Uterus (tissue), 4 donors: Measurements from ENCODE around the gene LRP1. TPM values are rescaled to one million over a fixed set of nuclear protein-coding genes. Genes with fewer than 3 reads are reported as not detected.

Experiments used
- DNase-seq, 2 donors: peaks; one replicate each; pipeline ENCODE4 v3.0.0-alpha.2; 2019 to 2020
- H3K27ac ChIP-seq, 2 donors: fragments of 200-600 bp; sonication (generic); 1 replicate in 1 of 2; 2 replicates in 1 of 2; pipeline ENCODE4 v1.5.1; 2016 to 2018
- H3K27me3 ChIP-seq, 2 donors: fragments of 200-600 bp; sonication (generic); one replicate each; pipeline ENCODE4 v1.5.1; 2018 to 2019; ENCODE audit warnings: control low read depth in 1 of 2
- H3K36me3 ChIP-seq, 2 donors: fragments of 200-600 bp; sonication (generic); one replicate each; pipeline ENCODE4 v1.5.1; 2019; ENCODE audit warnings: control low read depth in 1 of 2
- H3K4me1 ChIP-seq, 2 donors: fragments of 200-600 bp; sonication (generic); one replicate each; pipeline ENCODE4 v1.5.1; 2018 to 2019; ENCODE audit warnings: control low read depth in 1 of 2
- H3K4me3 ChIP-seq, 2 donors: fragments of 200-600 bp; sonication (generic); 1 replicate in 1 of 2; 2 replicates in 1 of 2; pipeline ENCODE4 v1.5.1; 2018 to 2019; ENCODE audit warnings: mild to moderate bottlenecking in 1 of 2
- H3K9me3 ChIP-seq, 2 donors: fragments of 200-600 bp; sonication (generic); one replicate each; pipeline ENCODE4 v1.5.1; 2019; ENCODE audit warnings: control low read depth in 1 of 2
- CTCF ChIP-seq, 4 experiments: fragments of 200-600 bp in 2 of 4; fragments of 450-650 bp in 2 of 4; sonication (generic) in 2 of 4; IDR thresholded peaks; one replicate each; pipeline ENCODE4 v1.5.1; 2016 to 2019; ENCODE audit warnings: antibody characterized with exemption in 4 of 4, mild to moderate bottlenecking in 2 of 4, moderate library complexity in 1 of 4
- POLR2A ChIP-seq, 2 donors: fragments of 450-650 bp; IDR thresholded peaks; one replicate each; pipeline ENCODE4 v1.6.1; 2016; ENCODE audit warnings: antibody characterized with exemption in 2 of 2, mild to moderate bottlenecking in 1 of 2, moderate library complexity in 1 of 2
- intact Hi-C: fragments of 100-400 bp; cut with DNase I; formaldehyde crosslinking; loops from one replicate; pipeline ENCODE4 v1.15.1; 2023; ENCODE audit warnings: low total_unique reads
- total RNA-seq, 4 donors: library from RNA; depleted of rRNA in 3 of 4; stranded (reverse); fragments of >200 nt in 3 of 4; gene quantifications; one replicate each; pipeline versions ENCODE4 v1.1.0 to v1.2.4, GENCODE V29; 2014 to 2023
- donor health status: DM: yes; HTN: yes; CAD: no.

The LRP1 gene
- total RNA-seq, 4 donors from 2014 or later = 164 to 507 (median 318) TPM

DNA sequence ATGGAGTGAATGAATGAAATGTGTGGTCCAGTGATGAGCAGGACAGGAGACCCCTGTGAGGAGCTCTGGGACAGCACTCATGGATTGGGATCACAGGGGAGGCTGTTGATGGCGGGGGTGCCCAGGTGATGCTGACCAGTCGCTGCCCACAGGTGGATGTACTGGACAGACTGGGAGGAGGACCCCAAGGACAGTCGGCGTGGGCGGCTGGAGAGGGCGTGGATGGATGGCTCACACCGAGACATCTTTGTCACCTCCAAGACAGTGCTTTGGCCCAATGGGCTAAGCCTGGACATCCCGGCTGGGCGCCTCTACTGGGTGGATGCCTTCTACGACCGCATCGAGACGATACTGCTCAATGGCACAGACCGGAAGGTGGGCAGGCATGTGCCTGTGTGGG, 32.5 kb downstream of the LRP1 start:
- Histone ChIP-seq H3K4me1 (no peaks in the 10 kb centered on the region), H3K36me3 (no peaks in the 10 kb centered on the region), H3K4me3 (no peak overlapping the region), H3K27ac (no peak overlapping the region), H3K27me3 (no peaks in the 10 kb centered on the region), H3K9me3 (no peaks in the 10 kb centered on the region)
- DNase-seq = no peak
- intact Hi-C loops = no loop called here
- TF ChIP-seq CTCF (IDR thresholded peaks at IDR 0.05) = no peak
- TF ChIP-seq POLR2A (IDR thresholded peaks at IDR 0.05) = no peak

- Histone ChIP-seq H3K9me3 (no peaks in the 10 kb centered on the region), H3K4me3 (no peak overlapping the region), H3K36me3 (no peaks in the 10 kb centered on the region), H3K27me3 (no peaks in the 10 kb centered on the region), H3K27ac (no peak overlapping the region), H3K4me1 (no peaks in the 10 kb centered on the region)
- TF ChIP-seq CTCF (IDR thresholded peaks at IDR 0.05) = no peak
- TF ChIP-seq POLR2A (IDR thresholded peaks at IDR 0.05) = no peak
- DNase-seq = no peak
- intact Hi-C loops = no loop called here
Measured at GRCh38 chr12:57161491-57161890, 33.2 kb downstream of the LRP1 start.

DNA sequence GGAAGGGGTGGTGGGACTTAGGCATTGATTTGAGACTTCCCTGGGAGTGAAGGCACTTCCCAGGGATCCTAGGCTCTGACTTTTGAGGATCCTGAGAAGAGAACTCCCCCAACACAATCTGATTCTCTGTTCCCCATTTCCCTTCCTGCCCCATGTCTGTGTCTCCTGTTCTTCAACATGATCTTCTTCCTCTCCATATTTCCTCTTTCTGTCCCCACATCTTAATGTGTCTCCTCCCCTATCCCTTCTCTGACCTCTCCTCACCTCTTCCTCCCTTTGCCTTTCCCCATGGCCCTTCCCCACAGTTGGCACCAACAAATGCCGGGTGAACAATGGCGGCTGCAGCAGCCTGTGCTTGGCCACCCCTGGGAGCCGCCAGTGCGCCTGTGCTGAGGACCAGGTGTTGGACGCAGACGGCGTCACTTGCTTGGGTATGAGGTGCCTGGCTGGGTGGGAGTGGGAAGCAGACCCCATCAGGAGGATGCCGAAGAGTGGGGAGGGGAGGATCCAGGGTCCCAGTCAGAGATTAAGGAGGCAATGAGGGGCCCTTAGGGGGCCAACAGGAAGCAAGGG, 34.4 kb downstream of the LRP1 start:
- TF ChIP-seq CTCF (IDR thresholded peaks at IDR 0.05) (no peak), POLR2A (IDR thresholded peaks at IDR 0.05) (no peak)
- Histone ChIP-seq H3K9me3 (no peaks in the 10 kb centered on the region), H3K27ac (no peak overlapping the region), H3K27me3 (no peaks in the 10 kb centered on the region), H3K4me1 (no peaks in the 10 kb centered on the region), H3K4me3 (no peak overlapping the region), H3K36me3 (no peaks in the 10 kb centered on the region)
- intact Hi-C loops = no loop called here
- no peak for DNase-seq

DNA sequence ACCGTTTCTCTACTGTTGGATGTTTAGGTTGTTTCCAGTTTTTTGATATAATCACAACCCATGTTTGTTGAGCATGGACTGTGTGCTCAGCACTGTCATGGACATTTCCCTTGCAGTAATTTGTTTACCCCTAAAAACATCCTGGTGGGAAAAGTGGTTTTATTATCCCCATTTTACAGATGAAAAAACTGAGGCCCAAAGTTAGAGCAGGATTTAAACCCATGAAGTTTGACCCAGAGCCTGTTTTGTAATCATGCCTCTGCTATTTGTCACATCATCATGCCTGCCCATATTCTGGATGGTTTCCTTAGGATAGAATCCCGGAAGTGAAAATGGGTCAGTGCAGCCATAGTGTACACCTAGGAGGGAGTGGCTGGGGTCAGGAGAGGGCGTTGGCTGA, 36.2 kb downstream of the LRP1 start:
- Histone ChIP-seq H3K36me3 (no peaks in the 10 kb centered on the region), H3K27me3 (no peaks in the 10 kb centered on the region), H3K27ac (no peak overlapping the region), H3K4me3 (no peak overlapping the region), H3K4me1 (no peaks in the 10 kb centered on the region), H3K9me3 (no peaks in the 10 kb centered on the region)
- no peak for TF ChIP-seq POLR2A (IDR thresholded peaks at IDR 0.05)
- intact Hi-C loops = no loop called here
- no peak for DNase-seq

- Histone ChIP-seq H3K4me3 (no peak overlapping the region), H3K27me3 (no peaks in the 10 kb centered on the region), H3K4me1 (no peaks in the 10 kb centered on the region), H3K9me3 (no peaks in the 10 kb centered on the region), H3K27ac (no peak overlapping the region), H3K36me3 (no peaks in the 10 kb centered on the region)
- DNase-seq = no peak
- intact Hi-C loops = no loop called here
- TF ChIP-seq POLR2A (IDR thresholded peaks at IDR 0.05) = no peak
- TF ChIP-seq CTCF (IDR thresholded peaks at IDR 0.05) = no peak
Measured at GRCh38 chr12:57164966-57165625, 36.8 kb downstream of the LRP1 start.
